SU-DHL-6 (cell line): ENCODE data around the gene WNT3.

Source experiments
- EZH2phosphoT487 ChIP-seq: fragments of 200-600 bp; sonication (generic), shearing (Covaris generic); conservative IDR thresholded peaks from 2 replicates; pipeline ENCODE4 v1.6.1; 2018; ENCODE audit warnings: mild to moderate bottlenecking, antibody characterized with exemption, low read length, moderate library complexity, mixed read lengths
- TF ChIP-seq, protein P1 (sequence below): fragments of 200-600 bp; sonication (generic); IDR thresholded peaks from one replicate; pipeline ENCODE4 v1.5.1; 2017; ENCODE audit warnings: antibody characterized with exemption, mild to moderate bottlenecking, low read length, moderate library complexity; ENCODE audit not compliant: insufficient read depth, poor library complexity, severe bottlenecking

GRCh38 chr17:46766493-46767491 is 51.7 kb downstream of the WNT3 start:
- no peak for TF ChIP-seq EZH2phosphoT487
- TF ChIP-seq, protein P1, sequence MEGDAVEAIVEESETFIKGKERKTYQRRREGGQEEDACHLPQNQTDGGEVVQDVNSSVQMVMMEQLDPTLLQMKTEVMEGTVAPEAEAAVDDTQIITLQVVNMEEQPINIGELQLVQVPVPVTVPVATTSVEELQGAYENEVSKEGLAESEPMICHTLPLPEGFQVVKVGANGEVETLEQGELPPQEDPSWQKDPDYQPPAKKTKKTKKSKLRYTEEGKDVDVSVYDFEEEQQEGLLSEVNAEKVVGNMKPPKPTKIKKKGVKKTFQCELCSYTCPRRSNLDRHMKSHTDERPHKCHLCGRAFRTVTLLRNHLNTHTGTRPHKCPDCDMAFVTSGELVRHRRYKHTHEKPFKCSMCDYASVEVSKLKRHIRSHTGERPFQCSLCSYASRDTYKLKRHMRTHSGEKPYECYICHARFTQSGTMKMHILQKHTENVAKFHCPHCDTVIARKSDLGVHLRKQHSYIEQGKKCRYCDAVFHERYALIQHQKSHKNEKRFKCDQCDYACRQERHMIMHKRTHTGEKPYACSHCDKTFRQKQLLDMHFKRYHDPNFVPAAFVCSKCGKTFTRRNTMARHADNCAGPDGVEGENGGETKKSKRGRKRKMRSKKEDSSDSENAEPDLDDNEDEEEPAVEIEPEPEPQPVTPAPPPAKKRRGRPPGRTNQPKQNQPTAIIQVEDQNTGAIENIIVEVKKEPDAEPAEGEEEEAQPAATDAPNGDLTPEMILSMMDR, result no peak
